GM18909 (cell line): Measurements from ENCODE around the gene PLEKHD1.
A peak's percentile ranks its signal among the peaks of the same experiment; 100 is the strongest.
"Not testable (repeated sequence)": the region's sequence is repeated elsewhere in the genome, so short reads cannot be mapped to it uniquely, and the experiment has no call there.

ENCODE experiments used
- ATAC-seq: cut with Tn5 transposase; IDR thresholded peaks from one replicate; pipeline ENCODE4 v1.9.1; 2021; ENCODE audit warnings: mild to moderate bottlenecking; ENCODE audit not compliant: unreplicated experiment, poor library complexity

The PLEKHD1 gene

GRCh38 chr14:69480136-69480535 lies 4.4 kb upstream of the PLEKHD1 start:
- no peak for ATAC-seq

DNA sequence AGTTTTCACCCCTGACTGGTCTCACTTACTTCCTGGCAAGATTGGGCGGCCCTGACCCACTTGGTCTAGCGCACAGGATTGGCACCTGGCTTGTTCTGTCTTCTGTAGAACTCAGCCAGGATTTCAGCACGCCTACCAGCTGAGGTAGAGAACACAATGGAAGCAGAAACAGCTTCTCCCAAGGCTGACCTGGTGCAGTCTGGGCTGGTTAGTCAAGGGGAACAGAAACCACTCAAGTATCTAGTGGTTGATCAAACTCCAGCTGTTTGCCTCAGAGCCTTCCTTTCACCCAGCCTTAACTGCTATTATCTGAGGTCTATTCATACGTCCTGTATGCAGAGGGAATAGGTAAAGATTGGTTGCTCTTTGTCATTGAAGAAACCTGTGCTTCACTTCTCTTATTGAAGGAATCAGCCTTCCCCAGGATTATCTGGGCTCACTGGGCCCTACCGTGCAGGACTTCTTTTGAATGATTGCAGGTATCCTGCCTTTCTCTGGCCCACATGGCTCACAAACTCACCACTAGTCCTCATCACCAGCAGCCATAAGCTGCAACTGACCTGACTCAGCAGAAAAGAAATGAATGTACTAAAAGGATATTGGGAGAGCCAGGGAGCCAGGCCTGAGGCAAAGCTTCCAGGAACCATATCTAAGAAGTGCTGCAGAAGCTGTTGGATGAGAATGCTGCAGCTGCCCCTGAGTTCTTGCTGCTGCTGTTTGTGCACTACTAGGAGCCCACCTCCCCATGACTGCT lies 2.5 kb upstream of the PLEKHD1 start:
- ATAC-seq: peak; percentile 96

- ATAC-seq: no peak
Measured at GRCh38 chr14:69483765-69484443, 624 bp upstream of the PLEKHD1 start.

- no peak for ATAC-seq
Measured at GRCh38 chr14:69485315-69485660, 760 bp downstream of the PLEKHD1 start.

DNA sequence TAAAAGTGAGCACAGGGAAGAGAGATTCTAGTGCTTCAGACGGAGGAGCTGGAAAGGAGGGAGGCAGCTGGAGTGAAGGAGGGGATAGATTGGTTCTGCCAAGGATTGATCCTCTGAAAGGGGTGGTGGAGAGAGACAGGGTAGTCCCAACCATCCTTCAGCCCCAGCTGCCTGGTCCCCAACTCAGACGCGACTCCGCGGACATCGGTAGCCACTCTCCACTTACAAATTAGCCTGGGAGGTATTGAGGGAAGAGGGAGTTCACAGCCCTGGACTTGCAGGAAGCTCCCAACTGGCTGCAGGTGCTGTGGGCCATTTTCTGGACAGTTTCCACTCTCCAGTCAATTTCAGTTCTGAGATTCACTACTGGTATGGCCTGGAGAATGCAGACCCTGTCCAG lies 1.2 kb downstream of the PLEKHD1 start:
- no peak for ATAC-seq

- ATAC-seq: no peak
Measured at GRCh38 chr14:69487226-69487625, 2.7 kb downstream of the PLEKHD1 start.

- no peak for ATAC-seq
Measured at GRCh38 chr14:69487771-69488170, 3.2 kb downstream of the PLEKHD1 start.

GRCh38 chr14:69489495-69489894 lies 5.0 kb downstream of the PLEKHD1 start:
- ATAC-seq: no peak

- no peak for ATAC-seq
Measured at GRCh38 chr14:69490219-69490918, 5.8 kb downstream of the PLEKHD1 start.

DNA sequence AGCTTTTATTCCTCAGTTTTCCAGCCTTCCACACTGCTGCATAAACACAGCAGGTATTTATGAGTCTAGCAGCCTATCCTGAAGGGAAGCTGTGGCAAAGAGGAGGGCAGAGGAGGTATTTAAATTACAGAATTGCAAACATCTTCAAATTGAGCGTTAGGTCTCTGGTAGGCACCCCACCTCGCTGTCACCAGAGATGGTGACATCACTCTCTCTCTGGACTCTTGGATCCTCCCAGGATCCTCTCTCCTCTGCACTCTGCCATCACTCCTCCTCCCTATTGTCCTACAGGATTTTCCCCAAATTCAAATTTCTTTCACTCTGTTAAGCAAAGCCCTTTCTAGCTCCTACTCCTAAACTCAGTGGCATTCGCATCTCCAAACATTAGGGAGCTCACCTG lies 6.7 kb downstream of the PLEKHD1 start:
- ATAC-seq: no peak

DNA sequence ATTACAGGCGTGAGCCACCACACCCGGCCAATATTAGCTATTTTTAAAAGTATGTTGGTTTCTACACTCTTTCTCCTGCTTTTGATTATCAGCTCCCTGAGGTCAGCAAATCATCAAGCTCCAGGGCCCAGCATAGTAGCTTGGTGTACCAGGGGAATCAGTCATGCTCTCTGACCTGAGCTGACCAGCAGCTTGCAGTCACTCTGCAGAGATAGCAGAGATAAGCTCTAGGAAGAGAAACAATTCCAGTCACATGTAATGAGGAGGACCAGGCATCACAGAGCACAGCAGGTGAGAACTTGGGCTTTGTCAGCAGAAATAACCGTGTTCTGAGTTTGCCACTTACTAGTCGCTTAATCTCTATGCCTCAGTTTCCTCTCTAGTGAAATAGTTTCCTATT lies 8.5 kb downstream of the PLEKHD1 start:
- no peak for ATAC-seq

DNA sequence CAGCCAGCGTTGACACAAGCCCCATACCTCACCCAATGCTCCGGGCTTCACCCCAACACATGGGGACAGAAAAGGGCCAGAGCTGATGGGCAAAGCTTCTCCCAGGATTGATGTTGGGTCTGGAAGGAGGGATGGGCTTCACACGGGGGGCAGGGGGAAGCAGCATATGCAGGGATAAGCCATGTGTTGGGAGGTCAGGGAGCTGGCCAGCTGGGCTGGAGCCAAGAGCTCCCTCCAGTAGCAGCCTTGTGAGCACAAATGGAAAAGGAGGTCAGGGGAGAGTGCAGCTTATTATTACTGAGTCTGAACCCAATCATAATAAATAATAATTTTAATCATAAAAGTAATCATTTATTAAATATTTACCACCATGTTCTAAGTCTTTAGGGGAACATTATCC lies 9.3 kb downstream of the PLEKHD1 start:
- no peak for ATAC-seq

DNA sequence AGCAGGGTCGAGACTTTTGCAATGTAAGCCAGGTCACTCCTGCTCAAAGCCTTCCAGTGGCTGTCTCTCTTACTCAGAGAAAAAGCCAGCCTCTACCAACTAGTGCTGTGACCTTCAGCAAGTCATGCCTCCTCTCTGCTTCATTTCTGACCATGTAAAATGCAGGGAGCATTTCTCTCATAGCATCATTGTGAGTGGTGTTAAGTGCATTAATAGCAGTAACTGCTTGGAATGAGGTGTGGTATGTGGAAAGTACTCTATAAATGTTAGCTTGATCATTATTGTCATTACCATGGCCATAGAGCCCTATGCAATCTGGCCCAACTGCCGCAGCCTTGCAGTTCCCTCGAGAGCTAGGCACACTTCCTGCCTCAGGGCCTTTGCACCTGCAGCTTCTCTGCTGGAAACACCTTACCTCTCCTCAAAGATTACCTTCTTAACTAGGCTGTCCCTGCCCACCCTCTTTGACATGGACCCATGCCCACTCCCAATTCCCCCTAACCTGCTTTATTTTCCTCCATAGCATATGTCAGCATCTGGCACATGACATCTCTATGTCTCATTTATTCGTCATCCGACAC lies 10.9 kb downstream of the PLEKHD1 start:
- ATAC-seq: no peak

DNA sequence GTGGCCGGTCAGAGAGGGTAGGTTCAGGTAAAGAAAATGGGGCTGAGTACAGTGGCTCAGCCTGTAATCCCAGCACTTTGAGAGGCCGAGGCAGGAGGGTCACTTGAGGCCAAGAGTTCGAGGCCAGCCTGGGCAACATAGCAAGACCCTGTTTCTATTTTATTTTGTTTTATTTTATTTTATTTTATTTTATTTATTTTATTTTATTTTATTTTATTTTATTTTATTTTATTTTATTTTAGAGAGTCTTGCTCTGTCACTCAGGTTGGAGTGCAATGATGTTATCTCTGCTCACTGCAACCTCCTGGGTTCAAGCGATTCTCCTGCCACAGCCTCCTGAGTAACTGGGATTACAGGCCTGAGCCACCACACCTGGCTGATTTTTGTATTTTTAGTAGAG lies 13.3 kb downstream of the PLEKHD1 start:
- not testable (repeated sequence) for ATAC-seq

DNA sequence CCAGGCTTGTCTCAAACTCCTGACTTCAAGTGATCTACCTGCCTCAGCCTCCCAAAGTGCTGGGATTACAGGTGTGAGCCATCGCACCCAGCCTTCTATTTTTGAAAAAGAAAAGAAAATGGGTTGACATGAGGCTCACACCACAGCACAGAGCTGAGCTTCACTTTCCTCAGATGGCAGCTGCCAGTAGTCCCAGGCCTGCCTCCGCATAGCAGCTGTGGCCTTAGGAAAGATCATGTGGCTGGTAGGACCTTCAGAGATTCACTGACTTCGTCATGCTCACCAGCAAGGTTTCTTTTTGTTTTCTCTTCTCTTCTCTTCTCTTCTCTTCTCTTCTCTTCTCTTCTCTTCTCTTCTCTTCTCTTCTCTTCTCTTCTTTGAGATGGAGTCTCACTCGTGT lies 13.8 kb downstream of the PLEKHD1 start:
- ATAC-seq: not testable (repeated sequence)

GRCh38 chr14:69499436-69499835 lies 14.9 kb downstream of the PLEKHD1 start:
- ATAC-seq: no peak

GRCh38 chr14:69500096-69500495 lies 15.6 kb downstream of the PLEKHD1 start:
- no peak for ATAC-seq

DNA sequence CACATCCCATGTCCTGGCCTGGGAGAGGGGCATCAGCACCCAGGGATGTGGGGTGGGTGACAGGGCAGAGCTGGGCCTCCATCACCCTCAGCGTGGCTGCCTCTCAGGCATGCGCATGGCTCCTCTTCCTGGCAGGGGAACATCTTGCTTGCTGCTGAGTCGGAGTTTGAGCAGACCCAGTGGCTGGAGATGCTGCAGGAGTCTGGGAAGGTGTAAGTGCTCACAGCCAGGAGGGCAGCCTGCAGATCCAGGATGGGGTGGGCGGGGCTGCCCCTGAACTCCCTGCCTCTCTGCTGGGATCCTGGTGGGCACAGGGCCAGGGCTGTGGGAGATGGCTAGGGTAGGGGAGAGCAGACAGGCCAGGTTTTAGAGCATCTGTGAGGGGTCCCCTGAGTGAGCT lies 16.2 kb downstream of the PLEKHD1 start:
- ATAC-seq: no peak

DNA sequence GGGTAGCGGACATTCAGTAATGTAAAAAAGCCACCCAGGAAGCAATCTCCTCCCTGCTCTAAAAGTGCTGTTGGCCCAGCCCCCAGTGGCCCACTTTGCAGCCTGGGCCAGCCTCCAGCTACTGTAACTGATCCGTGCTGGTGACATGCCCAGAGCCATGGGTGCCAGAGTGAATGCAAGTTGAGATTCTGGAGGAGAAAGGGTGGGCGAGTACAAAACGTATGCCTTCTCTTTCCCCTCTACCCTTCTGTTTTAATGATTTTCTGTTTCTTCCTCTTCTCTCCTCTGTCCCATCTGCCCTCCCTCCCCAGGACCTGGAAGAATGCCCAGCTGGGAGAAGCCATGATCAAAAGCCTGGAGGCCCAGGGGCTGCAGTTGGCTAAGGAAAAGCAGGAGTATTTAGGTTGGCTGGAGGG lies 16.9 kb downstream of the PLEKHD1 start:
- ATAC-seq: no peak

DNA sequence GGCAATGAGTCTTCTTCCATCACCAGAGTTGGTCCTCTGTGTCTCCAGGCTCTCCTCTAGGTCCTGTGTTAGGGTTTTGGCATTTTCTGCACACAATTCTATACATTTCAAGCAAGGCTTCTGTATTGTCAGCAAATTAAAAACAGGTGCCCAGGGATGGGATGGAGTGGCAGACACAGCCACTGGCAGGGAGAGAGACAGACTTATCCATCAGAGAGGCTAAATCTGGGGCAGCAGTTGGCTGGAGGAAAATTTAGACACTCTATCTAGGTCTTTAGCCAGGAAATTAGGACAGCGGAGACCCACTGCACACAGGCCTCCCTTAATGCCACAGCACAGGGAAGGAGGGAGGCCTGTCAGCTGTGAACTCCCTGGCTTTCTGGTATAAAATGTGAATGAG lies 20.2 kb downstream of the PLEKHD1 start:
- ATAC-seq: no peak
